ENCODE data around the gene NOS1AP.

The NOS1AP gene

GRCh38 chr1:162139211-162139610, 69.7 kb downstream of the NOS1AP start:
- DNase-seq: no peak

- DNase-seq: no peak
These were observed 72.0 kb downstream of the NOS1AP start for GRCh38 chr1:162141281-162142054.

GRCh38 chr1:162142968-162143367, 73.5 kb downstream of the NOS1AP start:
- no peak for DNase-seq

- DNase-seq: no peak
These were observed 74.8 kb downstream of the NOS1AP start for GRCh38 chr1:162144268-162144667.

GRCh38 chr1:162144853-162145252, 75.4 kb downstream of the NOS1AP start:
- no peak for DNase-seq

GRCh38 chr1:162145280-162145965, 75.9 kb downstream of the NOS1AP start:
- no peak for DNase-seq

- DNase-seq: no peak
These were observed 76.6 kb downstream of the NOS1AP start for GRCh38 chr1:162145966-162146696.

- no peak for DNase-seq
These were observed 78.3 kb downstream of the NOS1AP start for GRCh38 chr1:162147760-162148159.

- no peak for DNase-seq
These were observed 80.6 kb downstream of the NOS1AP start for GRCh38 chr1:162150112-162150511.

- no peak for DNase-seq
These were observed 82.7 kb downstream of the NOS1AP start for GRCh38 chr1:162151900-162152829.

GRCh38 chr1:162153374-162153773, 83.9 kb downstream of the NOS1AP start:
- DNase-seq: no peak

GRCh38 chr1:162157469-162157868, 88.0 kb downstream of the NOS1AP start:
- no peak for DNase-seq

GRCh38 chr1:162158624-162159271, 89.3 kb downstream of the NOS1AP start:
- no peak for DNase-seq

- DNase-seq: no peak
These were observed 90.0 kb downstream of the NOS1AP start for GRCh38 chr1:162159515-162159914.

- DNase-seq: no peak
These were observed 92.5 kb downstream of the NOS1AP start for GRCh38 chr1:162161916-162162550.

GRCh38 chr1:162165528-162165927, 96.0 kb downstream of the NOS1AP start:
- DNase-seq: no peak

GRCh38 chr1:162166917-162167615, 97.6 kb downstream of the NOS1AP start:
- DNase-seq: no peak

- DNase-seq: no peak
These were observed 98.8 kb downstream of the NOS1AP start for GRCh38 chr1:162168261-162168660.

- DNase-seq: no peak
These were observed 99.7 kb downstream of the NOS1AP start for GRCh38 chr1:162169031-162169790.

- no peak for DNase-seq
These were observed 101.6 kb downstream of the NOS1AP start for GRCh38 chr1:162171111-162171510.

All from NCI-H2029 treated with DMSO at 0.1 percent for 48 hours (cell line).